H9 (cell line): ENCODE measurements around the gene NRCAM. TPM values are rescaled to one million over a fixed set of nuclear protein-coding genes. Genes with fewer than 3 reads are reported as not detected.

Source experiments
- DNase-seq: peaks from one replicate; pipeline ENCODE4 v3.0.0-alpha.2; 2017
- H2AFZ ChIP-seq: one replicate; pipeline ENCODE4 v1.6.1; 2013; ENCODE audit warnings: mild to moderate bottlenecking, low read length, control low read depth, moderate library complexity
- H2AK5ac ChIP-seq: 2 replicates; pipeline ENCODE4 v1.6.1; 2013; ENCODE audit warnings: low read length, control low read depth, mixed read lengths; ENCODE audit not compliant: insufficient read length
- H2BK120ac ChIP-seq: one replicate; pipeline ENCODE4 v1.6.1; 2013; ENCODE audit warnings: low read depth, mild to moderate bottlenecking, low read length, control low read depth, inconsistent platforms; ENCODE audit not compliant: poor library complexity, severe bottlenecking
- H2BK12ac ChIP-seq: 2 replicates; pipeline ENCODE4 v1.6.1; 2013; ENCODE audit warnings: low read length, control low read depth, mixed read lengths, low read depth; ENCODE audit not compliant: insufficient read length
- H2BK15ac ChIP-seq: 2 replicates; pipeline ENCODE4 v1.6.1; 2013; ENCODE audit warnings: low read depth, low read length, control low read depth
- H2BK20ac ChIP-seq: one replicate; pipeline ENCODE4 v1.6.1; 2013; ENCODE audit warnings: low read depth, mild to moderate bottlenecking, low read length, control low read depth, inconsistent platforms; ENCODE audit not compliant: poor library complexity, severe bottlenecking
- H2BK5ac ChIP-seq: 2 replicates; pipeline ENCODE4 v1.6.1; 2013; ENCODE audit warnings: low read length, control low read depth, mixed read lengths; ENCODE audit not compliant: insufficient read length
- H3K14ac ChIP-seq: 2 replicates; pipeline ENCODE4 v1.6.1; 2013; ENCODE audit warnings: low read length, control low read depth; ENCODE audit not compliant: insufficient read depth
- H3K18ac ChIP-seq: 2 replicates; pipeline ENCODE4 v1.6.1; 2013; ENCODE audit warnings: low read depth, mild to moderate bottlenecking, mixed read lengths, low read length, control low read depth; ENCODE audit not compliant: insufficient read length
- H3K23ac ChIP-seq: 2 replicates; pipeline ENCODE4 v1.6.1; 2013; ENCODE audit warnings: low read length, control low read depth, mixed read lengths, low read depth; ENCODE audit not compliant: insufficient read length
- H3K23me2 ChIP-seq: 2 replicates; pipeline ENCODE4 v1.6.1; 2013; ENCODE audit warnings: low read depth, mild to moderate bottlenecking, mixed read lengths, low read length, control low read depth; ENCODE audit not compliant: insufficient read length, poor library complexity, severe bottlenecking
- H3K27ac ChIP-seq: 2 replicates; pipeline ENCODE4 v1.5.1; 2013; ENCODE audit warnings: low read length, control low read depth, mixed read lengths, low read depth; ENCODE audit not compliant: insufficient read length
- H3K27me3 ChIP-seq: 2 replicates; pipeline ENCODE4 v1.6.1; 2013; ENCODE audit warnings: low read length, control low read depth, inconsistent platforms; ENCODE audit not compliant: insufficient read depth
- H3K4ac ChIP-seq: 2 replicates; pipeline ENCODE4 v1.6.1; 2013; ENCODE audit warnings: low read depth, mild to moderate bottlenecking, control low read depth, inconsistent platforms, low read length, moderate library complexity
- H3K4me1 ChIP-seq: 2 replicates; pipeline ENCODE4 v1.6.1; 2013; ENCODE audit warnings: low read length, control low read depth, inconsistent platforms; ENCODE audit not compliant: insufficient read depth
- H3K4me2 ChIP-seq: 2 replicates; pipeline ENCODE4 v1.6.1; 2013; ENCODE audit warnings: low read length, control low read depth, mixed read lengths; ENCODE audit not compliant: insufficient read length, insufficient read depth
- H3K56ac ChIP-seq: 2 replicates; pipeline ENCODE4 v1.6.1; 2013; ENCODE audit warnings: low read depth, mild to moderate bottlenecking, mixed read lengths, low read length, control low read depth; ENCODE audit not compliant: insufficient read length
- H3K79me1 ChIP-seq: 2 replicates; pipeline ENCODE4 v1.6.1; 2013; ENCODE audit warnings: low read depth, mild to moderate bottlenecking, moderate library complexity, low read length, control low read depth, inconsistent platforms; ENCODE audit not compliant: insufficient read depth, poor library complexity, severe bottlenecking
- H3K79me2 ChIP-seq: 2 replicates; pipeline ENCODE4 v1.6.1; 2013; ENCODE audit warnings: low read length, control low read depth, inconsistent platforms; ENCODE audit not compliant: insufficient read depth
- H3K9ac ChIP-seq: 2 replicates; pipeline ENCODE4 v1.6.1; 2013; ENCODE audit warnings: low read length, control low read depth, mixed read lengths; ENCODE audit not compliant: insufficient read length; ENCODE audit errors: extremely low read depth
- H3K9me3 ChIP-seq: one replicate; pipeline ENCODE4 v1.6.1; 2013; ENCODE audit warnings: low read depth, low read length, inconsistent platforms; ENCODE audit not compliant: control insufficient read depth
- H3T11ph ChIP-seq: one replicate; pipeline ENCODE4 v1.6.1; 2013; ENCODE audit warnings: mild to moderate bottlenecking, low read length, control low read depth, inconsistent platforms
- H4K20me1 ChIP-seq: one replicate; pipeline ENCODE4 v1.6.1; 2013; ENCODE audit not compliant: control insufficient read depth, insufficient read length, insufficient read depth
- H4K5ac ChIP-seq: 2 replicates; pipeline ENCODE4 v1.6.1; 2013; ENCODE audit warnings: low read depth, mild to moderate bottlenecking, mixed read lengths, low read length, control low read depth; ENCODE audit not compliant: insufficient read length
- H4K8ac ChIP-seq: replicated peaks from 2 replicates; pipeline ENCODE4 v1.6.1; 2013; ENCODE audit warnings: low read length, control low read depth, mixed read lengths, low read depth; ENCODE audit not compliant: insufficient read length
- H4K91ac ChIP-seq: 2 replicates; pipeline ENCODE4 v1.6.1; 2013; ENCODE audit warnings: low read depth, mild to moderate bottlenecking, moderate library complexity, mixed read lengths, low read length, control low read depth; ENCODE audit not compliant: insufficient read length
- H3K27ac Mint-ChIP-seq, 3 experiments: 2 replicates in 2 of 3; 3 replicates in 1 of 3; pipeline ENCODE4 v1.8.0; 2020 to 2021; ENCODE audit warnings: mixed read lengths in 3 of 3, mild to moderate bottlenecking in 1 of 3, moderate library complexity in 1 of 3
- H3K27me3 Mint-ChIP-seq: 2 replicates; pipeline ENCODE4 v1.8.0; 2021; ENCODE audit warnings: low read depth, mild to moderate bottlenecking, moderate library complexity, mixed read lengths
- H3K36me3 Mint-ChIP-seq, 3 experiments: 2 replicates in 2 of 3; 3 replicates in 1 of 3; pipeline ENCODE4 v1.8.0; 2020 to 2021; ENCODE audit warnings: low read depth in 3 of 3, mixed read lengths in 3 of 3; ENCODE audit not compliant: insufficient read depth in 1 of 3
- H3K4me1 Mint-ChIP-seq, 2 experiments: 2 replicates each; pipeline ENCODE4 v1.8.0; 2020; ENCODE audit warnings: mixed read lengths in 2 of 2
- H3K4me3 Mint-ChIP-seq, 2 experiments: 2 replicates in 1 of 2; 3 replicates in 1 of 2; pipeline ENCODE4 v1.8.0; 2020 to 2021; ENCODE audit warnings: mild to moderate bottlenecking in 2 of 2, mixed read lengths in 2 of 2, moderate library complexity in 1 of 2
- H3K9me3 Mint-ChIP-seq, 2 experiments: 2 replicates in 1 of 2; 3 replicates in 1 of 2; pipeline ENCODE4 v1.8.0; 2020; ENCODE audit warnings: mild to moderate bottlenecking in 2 of 2, mixed read lengths in 2 of 2, moderate library complexity in 1 of 2
- CTCF ChIP-seq: fragments of 200-600 bp; sonication (generic); conservative IDR thresholded peaks from 3 replicates; pipeline ENCODE4 v1.8.0; 2021; ENCODE audit warnings: antibody characterized with exemption, mild to moderate bottlenecking
- WGBS: extraction: QIAGEN DNeasy Blood & Tissue Kit; methylation state at CpG from one replicate; pipeline ENCODE4 v1.1.7; 2013; ENCODE audit warnings: missing lambda C conversion rate, low lambda C conversion rate, mixed read lengths; ENCODE audit not compliant: insufficient read length; ENCODE audit errors: extremely low coverage; 5-methylcytosine and 5-hydroxymethylcytosine counted together
- total RNA-seq: library from RNA; stranded (reverse); gene quantifications from 2 replicates; pipeline ENCODE4 v1.2.1, GENCODE V29; 2021

The NRCAM gene
- total RNA-seq, 1 experiment from 2014 or later, result 2.3 TPM

DNA sequence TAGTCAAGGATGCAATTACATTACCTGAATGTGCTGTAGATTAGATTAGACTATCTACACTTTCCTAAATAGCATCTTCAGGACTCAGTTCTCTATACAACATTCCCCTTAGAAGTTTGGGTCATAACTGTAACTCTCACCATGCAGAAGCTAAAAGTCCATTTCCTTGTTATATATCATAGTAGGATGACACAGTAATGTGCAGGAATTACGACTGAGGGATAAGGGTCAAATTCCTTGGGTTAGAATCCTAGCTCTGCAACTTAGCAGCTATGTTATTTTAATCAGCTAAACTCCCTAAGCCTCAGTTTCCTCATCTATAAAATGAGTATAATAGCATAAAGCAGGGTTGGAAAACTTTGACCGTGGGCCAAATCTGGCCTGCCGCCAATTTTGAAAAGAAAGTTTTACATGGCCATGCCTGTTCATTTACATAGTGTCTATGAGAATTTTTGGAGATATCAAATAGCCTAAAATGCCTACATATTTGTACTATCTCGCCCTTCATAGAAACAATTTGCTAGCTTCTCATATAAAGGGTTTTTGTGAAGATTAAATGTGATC is 14.8 kb downstream of the NRCAM start:
- Histone ChIP-seq H3K23ac (no peak overlapping the region), H2BK120ac (no peak overlapping the region), H3K56ac (no peak overlapping the region), H3K4me1 (no peaks in the 10 kb centered on the region), H3K23me2 (no peaks in the 10 kb centered on the region), H3K14ac (no peak overlapping the region), H4K20me1 (no peaks in the 10 kb centered on the region), H4K91ac (no peak overlapping the region), H3K4ac (no peak overlapping the region), H3K18ac (no peak overlapping the region), H3K9ac (no peak overlapping the region), H3K4me2 (no peak overlapping the region), H4K5ac (no peak overlapping the region), H3K79me1 (no peaks in the 10 kb centered on the region), H4K8ac (no peak overlapping the region), H2BK12ac (no peak overlapping the region), H3K9me3 (no peaks in the 10 kb centered on the region), H2AK5ac (no peak overlapping the region), H3K79me2 (no peaks in the 10 kb centered on the region), H3K27ac (no peak overlapping the region), H2AFZ (no peak overlapping the region), H2BK20ac (no peak overlapping the region), H2BK15ac (no peak overlapping the region), H3K27me3 (no peaks in the 10 kb centered on the region), H2BK5ac (no peak overlapping the region), H3T11ph (no peak overlapping the region)
- H3K4me3 Mint-ChIP-seq, result no peak overlapping the region
- TF ChIP-seq CTCF, result no peak
- H3K27ac Mint-ChIP-seq, result no peak overlapping the region
- peaks cover 0 to 11% (median 3%) of the 10 kb centered on the region in 3 experiments; a peak in 2 of 7 replicates for H3K36me3 Mint-ChIP-seq
- WGBS, result no CpG with 5 or more reads among the region's 4 CpGs
- DNase-seq, result no peak
- no peaks in the 10 kb centered on the region for H3K27me3 Mint-ChIP-seq
- H3K4me1 Mint-ChIP-seq, result no peaks in the 10 kb centered on the region
- H3K9me3 Mint-ChIP-seq, result peaks cover 4 to 5% of the 10 kb centered on the region in 2 experiments; a peak in 3 of 5 replicates
